HCT116 (cell line): ENCODE results near the gene NAIP. TPM values are rescaled to one million over a fixed set of nuclear protein-coding genes. Genes with fewer than 3 reads are reported as not detected.
"Not testable (repeated sequence)": the region's sequence is repeated elsewhere in the genome, so short reads cannot be mapped to it uniquely, and the experiment has no call there.

Source experiments
- ATAC-seq: fragments of 200-7000 bp; cut with Tn5 transposase; 2 replicates; pipeline ENCODE4 v1.9.1; 2020; ENCODE audit warnings: mild to moderate bottlenecking, moderate library complexity
- BruUV-seq: library from RNA; stranded (reverse); fragments of 400-500 nt; replicated peaks from 2 replicates; lab custom pipeline; 2021; lab: Mats Ljungman, UMichigan
- CTCF ChIA-PET: fragments of 300-600 bp; sonication (Branson Sonifier 250); formaldehyde crosslinking; loops from one replicate; lab custom pipeline; 2021; ENCODE audit warnings: antibody characterized with exemption; lab: Charles Lee
- POLR2A ChIA-PET: fragments of 300-600, 350-600 bp; sonication (Branson Sonifier 250); formaldehyde crosslinking; loops from one replicate; lab custom pipeline; 2021; ENCODE audit warnings: antibody characterized with exemption; lab: Charles Lee
- RAD21 ChIA-PET, 2 experiments: fragments of 300-600 bp; sonication (Branson Sonifier 250); formaldehyde crosslinking; loops; one replicate each; lab custom pipeline; 2023; ENCODE audit warnings: low total read pairs in 2 of 2; ENCODE audit not compliant: uncharacterized antibody in 2 of 2, unreplicated experiment in 2 of 2, low non-redundant PET in 1 of 2; lab: Charles Lee
- DNase-seq: peaks from one replicate; pipeline ENCODE4 v3.0.0-alpha.2; 2010; ENCODE audit warnings: low read depth, low spot score
- H2AFZ ChIP-seq: fragments of 200-600 bp; shearing (Covaris generic), sonication (generic); 2 replicates; pipeline ENCODE4 v1.6.1; 2017; ENCODE audit warnings: low read depth, mixed run types, mixed read lengths, antibody characterized with exemption, low read length; ENCODE audit not compliant: poor library complexity, severe bottlenecking
- H3K27ac ChIP-seq: 2 replicates; pipeline ENCODE4 v1.5.1; 2012; ENCODE audit warnings: low read depth, low read length
- H3K27me3 ChIP-seq: fragments of 200-600 bp; sonication (generic); 2 replicates; pipeline ENCODE4 v1.6.1; 2016; ENCODE audit warnings: mixed run types, low read length, mixed read lengths; ENCODE audit not compliant: insufficient read depth
- H3K36me3 ChIP-seq, 2 experiments: fragments of 200-500 bp in 1 of 2; fragments of 200-600 bp in 1 of 2; sonication (Bioruptor generic) in 1 of 2; sonication (generic) in 1 of 2; 2 replicates each; pipeline versions ENCODE4 v1.5.1 to v1.6.1; 2014 to 2016; ENCODE audit warnings: low read length in 2 of 2, inconsistent platforms in 1 of 2, mixed read lengths in 1 of 2, mixed run types in 1 of 2; ENCODE audit not compliant: insufficient read depth in 2 of 2, control insufficient read depth in 1 of 2
- H3K4me1 ChIP-seq, 2 experiments: fragments of 200-600 bp in 1 of 2; sonication (generic) in 1 of 2; 2 replicates each; pipeline versions ENCODE4 v1.5.1 to v1.6.1; 2012 to 2017; ENCODE audit warnings: low read length in 2 of 2, inconsistent platforms in 1 of 2, mild to moderate bottlenecking in 1 of 2, mixed read lengths in 1 of 2, mixed run types in 1 of 2, moderate library complexity in 1 of 2; ENCODE audit not compliant: insufficient read depth in 2 of 2, control insufficient read depth in 1 of 2
- H3K4me2 ChIP-seq: fragments of 200-600 bp; sonication (generic); 2 replicates; pipeline ENCODE4 v1.6.1; 2017; ENCODE audit warnings: mixed run types, low read length, mixed read lengths
- H3K4me3 ChIP-seq, 2 experiments: fragments of 200-600 bp in 1 of 2; sonication (generic) in 1 of 2; replicated peaks in 1 of 2; 2 replicates each; pipeline ENCODE4 v1.5.1; 2011 to 2016; ENCODE audit warnings: low read length in 2 of 2, control low read depth in 1 of 2, low read depth in 1 of 2, mild to moderate bottlenecking in 1 of 2, mixed read lengths in 1 of 2, mixed run types in 1 of 2
- H3K79me2 ChIP-seq: fragments of 200-600 bp; sonication (generic); 2 replicates; pipeline ENCODE4 v1.6.1; 2017; ENCODE audit warnings: mild to moderate bottlenecking, mixed run types, low read length, moderate library complexity, mixed read lengths; ENCODE audit not compliant: insufficient read depth
- H3K9ac ChIP-seq: fragments of 200-600 bp; sonication (generic); 2 replicates; pipeline ENCODE4 v1.6.1; 2016; ENCODE audit warnings: low read length, mixed read lengths
- H3K9me2 ChIP-seq: fragments of 200-600 bp; sonication (generic), shearing (Covaris generic); 2 replicates; pipeline ENCODE4 v1.6.1; 2017; ENCODE audit warnings: mixed run types, mild to moderate bottlenecking, moderate library complexity; ENCODE audit not compliant: insufficient read depth
- H3K9me3 ChIP-seq, 2 experiments: fragments of 200-500 bp in 1 of 2; fragments of 200-600 bp in 1 of 2; sonication (Bioruptor generic) in 1 of 2; sonication (generic) in 1 of 2; 2 replicates each; pipeline ENCODE4 v1.6.1; 2014 to 2017; ENCODE audit warnings: low read length in 2 of 2, mixed read lengths in 2 of 2, inconsistent platforms in 1 of 2, low read depth in 1 of 2, mild to moderate bottlenecking in 1 of 2, mixed run types in 1 of 2, moderate library complexity in 1 of 2; ENCODE audit not compliant: control insufficient read depth in 1 of 2, insufficient read depth in 1 of 2
- H4K20me1 ChIP-seq: fragments of 200-600 bp; sonication (generic), shearing (Covaris generic); 2 replicates; pipeline ENCODE4 v1.6.1; 2017; ENCODE audit warnings: mixed run types, mild to moderate bottlenecking, moderate library complexity; ENCODE audit not compliant: insufficient read depth
- CBX3 ChIP-seq: IDR thresholded peaks from 2 replicates; pipeline ENCODE4 v1.6.1; 2012; ENCODE audit warnings: low read depth
- ELF1 ChIP-seq: IDR thresholded peaks from 2 replicates; pipeline ENCODE4 v1.6.1; 2012; ENCODE audit warnings: low read depth, borderline replicate concordance
- EZH2 ChIP-seq: fragments of 200-600 bp; sonication (generic); IDR thresholded peaks from 2 replicates; pipeline ENCODE4 v1.6.1; 2017; ENCODE audit warnings: antibody characterized with exemption, mixed run types
- MAX ChIP-seq: IDR thresholded peaks from 2 replicates; pipeline ENCODE4 v1.6.1; 2012
- POLR2AphosphoS5 ChIP-seq: IDR thresholded peaks from 2 replicates; pipeline ENCODE4 v1.6.1; 2011; ENCODE audit warnings: mild to moderate bottlenecking, low read depth, low read length, moderate library complexity
- intact Hi-C: fragments of 100-400 bp; cut with micrococcal nuclease; formaldehyde crosslinking; loops from 2 replicates; pipeline ENCODE4 v1.10.0; 2022
- total RNA-seq: library from RNA; stranded (reverse); gene quantifications from one replicate; pipeline ENCODE4 v1.2.1, GENCODE V29; 2021; ENCODE audit not compliant: unreplicated experiment

Gene NAIP
- total RNA-seq, 1 experiment from 2014 or later, result 7.0 TPM

GRCh38 chr5:71013575-71013974 lies 11.6 kb downstream of the NAIP start (continued):
- TF ChIP-seq MAX, result no peak

- Histone ChIP-seq H3K9ac (no peak overlapping the region), H3K9me3 (no peaks in the 10 kb centered on the region), H4K20me1 (no peaks in the 10 kb centered on the region), H3K9me2 (no peaks in the 10 kb centered on the region), H2AFZ (no peak overlapping the region), H3K79me2 (no peaks in the 10 kb centered on the region), H3K4me3 (no peak overlapping the region), H3K4me1 (no peaks in the 10 kb centered on the region), H3K4me2 (no peak overlapping the region), H3K27me3 (no peaks in the 10 kb centered on the region), H3K27ac (no peak overlapping the region), H3K36me3 (no peaks in the 10 kb centered on the region)
- TF ChIP-seq EZH2 (no peak), CBX3 (no peak), POLR2AphosphoS5 (no peak), ELF1 (no peak)
- ChIA-PET POLR2A (no interaction called here), CTCF (no interaction called here), RAD21 (no interaction called here)
- intact Hi-C loops, result no loop called here
- no TSS peak for BruUV-seq
- no peak for ATAC-seq
- DNase-seq, result no peak
Measured at GRCh38 chr5:71011194-71011792, 13.8 kb downstream of the NAIP start.

- intact Hi-C loops, result not testable (repeated sequence)
Measured at GRCh38 chr5:71006983-71007382, 18.2 kb downstream of the NAIP start.

GRCh38 chr5:70984882-70985281 lies 40.3 kb downstream of the NAIP start:
- H3K36me3 ChIP-seq, POLR2A ChIA-PET, H3K9ac ChIP-seq, H3K4me3 ChIP-seq, H3K79me2 ChIP-seq, H4K20me1 ChIP-seq, H3K9me3 ChIP-seq, intact Hi-C loops, CTCF ChIA-PET, DNase-seq, H3K27ac ChIP-seq, RAD21 ChIA-PET, BruUV-seq, H3K9me2 ChIP-seq, H2AFZ ChIP-seq, H3K4me1 ChIP-seq, H3K27me3 ChIP-seq, ATAC-seq, H3K4me2 ChIP-seq: not testable (repeated sequence)

More at GRCh38 chr5:71006983-71007382, 18.2 kb downstream of the NAIP start:
- BruUV-seq, H3K9me3 ChIP-seq, DNase-seq, H3K27ac ChIP-seq, CTCF ChIA-PET, H3K4me1 ChIP-seq, RAD21 ChIA-PET, H3K4me2 ChIP-seq, H3K79me2 ChIP-seq, H3K4me3 ChIP-seq, POLR2A ChIA-PET, ATAC-seq, H3K36me3 ChIP-seq, H3K27me3 ChIP-seq, H2AFZ ChIP-seq, H3K9ac ChIP-seq, H3K9me2 ChIP-seq, H4K20me1 ChIP-seq: not testable (repeated sequence)

GRCh38 chr5:70967220-70967619 lies 57.9 kb downstream of the NAIP start:
- H3K9me3 ChIP-seq, RAD21 ChIA-PET, H3K9me2 ChIP-seq, H3K27ac ChIP-seq, DNase-seq, H3K4me3 ChIP-seq, H3K79me2 ChIP-seq, H3K36me3 ChIP-seq, H3K27me3 ChIP-seq, H3K4me1 ChIP-seq, POLR2A ChIA-PET, H4K20me1 ChIP-seq, intact Hi-C loops, H3K9ac ChIP-seq, H2AFZ ChIP-seq, H3K4me2 ChIP-seq, BruUV-seq, CTCF ChIA-PET, ATAC-seq: not testable (repeated sequence)
